ENCODE results near the gene NUB1.
A peak's percentile ranks its signal among the peaks of the same experiment; 100 is the strongest.
"Not testable (repeated sequence)": the region's sequence is repeated elsewhere in the genome, so short reads cannot be mapped to it uniquely, and the experiment has no call there.

NUB1 gene, protein sequence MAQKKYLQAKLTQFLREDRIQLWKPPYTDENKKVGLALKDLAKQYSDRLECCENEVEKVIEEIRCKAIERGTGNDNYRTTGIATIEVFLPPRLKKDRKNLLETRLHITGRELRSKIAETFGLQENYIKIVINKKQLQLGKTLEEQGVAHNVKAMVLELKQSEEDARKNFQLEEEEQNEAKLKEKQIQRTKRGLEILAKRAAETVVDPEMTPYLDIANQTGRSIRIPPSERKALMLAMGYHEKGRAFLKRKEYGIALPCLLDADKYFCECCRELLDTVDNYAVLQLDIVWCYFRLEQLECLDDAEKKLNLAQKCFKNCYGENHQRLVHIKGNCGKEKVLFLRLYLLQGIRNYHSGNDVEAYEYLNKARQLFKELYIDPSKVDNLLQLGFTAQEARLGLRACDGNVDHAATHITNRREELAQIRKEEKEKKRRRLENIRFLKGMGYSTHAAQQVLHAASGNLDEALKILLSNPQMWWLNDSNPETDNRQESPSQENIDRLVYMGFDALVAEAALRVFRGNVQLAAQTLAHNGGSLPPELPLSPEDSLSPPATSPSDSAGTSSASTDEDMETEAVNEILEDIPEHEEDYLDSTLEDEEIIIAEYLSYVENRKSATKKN

DNA sequence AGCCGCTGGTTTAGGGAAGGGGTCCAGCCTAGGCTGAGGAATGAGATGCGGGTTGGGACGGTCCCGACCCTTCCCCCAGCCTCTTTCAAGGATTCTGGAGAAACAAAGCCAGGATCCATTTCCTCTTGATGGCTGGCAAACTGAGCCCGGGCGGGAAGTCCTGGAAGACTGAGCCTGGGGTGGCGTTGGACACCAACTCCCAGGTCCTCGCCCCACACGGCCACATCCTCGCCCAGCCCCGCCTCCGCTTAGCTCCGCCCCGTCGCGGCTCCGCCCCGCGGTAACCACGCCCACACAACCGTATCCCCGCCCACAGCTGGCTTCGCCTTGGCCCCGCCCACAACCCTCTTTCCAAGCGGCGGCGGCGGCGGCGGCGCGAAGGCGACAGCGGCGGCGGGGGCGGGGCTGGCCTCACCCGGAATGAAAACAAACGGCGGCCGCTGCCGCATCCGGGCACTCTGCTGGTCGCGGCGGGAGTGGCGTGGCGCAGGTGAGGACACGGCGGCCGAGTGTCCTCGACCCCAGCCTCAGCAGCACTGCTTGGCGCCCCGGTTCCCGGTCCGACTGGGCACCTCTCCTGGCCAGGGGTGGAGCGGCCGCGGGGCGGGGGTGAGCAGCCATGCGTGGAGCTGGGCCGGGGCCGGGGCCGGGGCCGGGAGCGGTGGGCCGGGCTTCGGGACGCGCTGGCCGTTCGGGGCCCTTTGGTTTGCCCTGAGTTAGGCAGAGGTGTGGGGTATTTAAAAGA lies at the start of gene NUB1:
TSS of gene NUB1 (plus strand) at position 456 of the 745 bp plus-strand sequence. CDS start 3,538 bp downstream, outside the sequence.
- peak; percentile 88 to 97 (median 95) for DNase-seq (ENCODE audit: low read depth in 2 of 3, low spot score in 2 of 3)

DNA sequence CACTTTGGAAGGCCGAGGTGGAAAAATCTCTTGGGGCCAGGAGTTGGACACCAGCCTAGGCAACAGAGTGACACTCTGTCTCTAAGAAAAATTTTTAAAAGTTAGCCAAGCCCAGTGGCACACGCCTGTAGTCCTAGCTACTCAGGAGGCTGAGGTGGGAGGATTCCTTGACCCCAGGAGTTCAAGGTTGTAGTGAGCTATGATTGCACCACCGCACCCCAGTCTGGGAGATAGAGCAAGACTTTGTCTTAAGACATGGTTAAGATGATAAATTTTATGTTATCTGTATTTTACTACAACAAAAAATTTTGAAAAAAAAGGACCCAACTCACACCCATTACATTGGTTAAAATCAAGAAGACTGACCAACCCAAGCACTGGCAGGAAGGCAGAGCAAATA lies 48.8 kb upstream of the NUB1 start:
- no peak for DNase-seq (ENCODE audit: low read depth in 2 of 3, low spot score in 2 of 3)

DNA sequence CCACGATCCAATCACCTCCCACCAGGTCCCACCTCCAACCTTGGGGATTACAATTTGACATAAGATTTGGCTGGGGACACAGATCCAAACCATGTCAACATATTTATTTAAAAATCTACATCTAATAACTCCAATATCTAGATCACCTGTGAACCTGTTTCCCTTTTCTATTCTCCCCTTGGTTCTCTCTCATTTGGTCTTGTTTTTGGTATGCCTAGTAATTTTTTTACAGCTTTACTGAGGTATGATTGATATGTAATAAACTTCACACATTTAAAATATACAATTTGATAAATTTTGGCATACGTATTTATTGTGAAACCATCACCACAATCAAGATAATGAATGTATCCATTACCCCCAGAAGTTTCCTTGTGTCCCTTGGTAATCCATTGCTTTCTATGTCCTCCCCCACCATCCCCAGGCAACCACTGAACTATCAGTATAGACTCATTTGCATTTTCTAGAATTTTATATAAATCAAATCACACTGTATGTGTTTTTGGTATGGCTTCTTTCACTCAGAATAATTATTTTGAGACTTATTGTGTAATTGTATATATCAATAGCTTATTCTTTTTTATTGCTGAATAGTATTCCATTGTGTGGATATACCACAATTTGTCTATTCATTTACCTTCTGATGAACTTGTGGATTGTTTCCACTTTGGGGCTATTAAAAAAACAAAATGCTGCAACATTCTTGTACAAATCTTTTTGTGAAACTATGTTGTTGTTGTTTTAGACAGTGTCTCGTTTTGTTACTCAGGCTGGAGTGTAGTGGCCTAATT lies 45.2 kb upstream of the NUB1 start:
- no peak for DNase-seq (ENCODE audit: low read depth in 2 of 3, low spot score in 2 of 3)

DNA sequence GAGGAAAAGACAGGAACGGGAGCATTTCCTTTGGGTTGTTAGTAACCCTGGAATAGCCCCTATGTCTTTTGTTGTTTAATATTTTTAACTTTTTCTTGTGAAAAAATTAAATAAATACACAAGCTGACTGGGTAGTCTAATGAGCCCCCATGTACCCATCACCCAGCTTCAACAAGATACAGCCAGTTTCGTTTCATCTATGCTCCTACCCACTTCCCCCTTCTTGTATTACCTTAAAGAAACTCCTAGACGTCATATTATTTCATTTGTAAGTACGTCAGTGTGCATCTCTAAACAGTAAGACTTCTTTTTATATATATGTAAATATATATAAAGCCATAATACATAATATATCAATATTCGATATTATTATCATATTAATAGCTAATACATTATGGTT lies 42.8 kb upstream of the NUB1 start:
- DNase-seq (ENCODE audit: low read depth in 2 of 3, low spot score in 2 of 3) = no peak

DNA sequence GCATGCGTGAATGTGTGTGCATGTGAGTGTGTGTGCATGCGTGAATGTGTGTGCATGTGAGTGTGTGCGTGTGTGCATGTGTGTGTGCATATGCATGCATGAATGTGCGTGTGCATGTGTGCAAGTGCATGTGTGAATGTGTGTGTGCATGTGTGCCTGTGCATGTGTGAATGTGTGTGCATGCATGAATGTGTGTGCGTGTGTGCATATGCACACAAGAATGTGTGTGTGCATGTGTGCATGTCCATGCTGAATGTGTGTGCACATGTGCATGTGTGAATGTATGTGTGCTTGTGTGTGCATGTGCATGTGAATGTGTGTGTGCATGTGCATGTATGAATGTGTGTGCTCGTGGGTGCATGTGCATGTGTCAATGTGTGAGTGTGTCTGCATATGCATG lies 42.1 kb upstream of the NUB1 start:
- DNase-seq (ENCODE audit: low read depth in 2 of 3, low spot score in 2 of 3) = no peak

DNA sequence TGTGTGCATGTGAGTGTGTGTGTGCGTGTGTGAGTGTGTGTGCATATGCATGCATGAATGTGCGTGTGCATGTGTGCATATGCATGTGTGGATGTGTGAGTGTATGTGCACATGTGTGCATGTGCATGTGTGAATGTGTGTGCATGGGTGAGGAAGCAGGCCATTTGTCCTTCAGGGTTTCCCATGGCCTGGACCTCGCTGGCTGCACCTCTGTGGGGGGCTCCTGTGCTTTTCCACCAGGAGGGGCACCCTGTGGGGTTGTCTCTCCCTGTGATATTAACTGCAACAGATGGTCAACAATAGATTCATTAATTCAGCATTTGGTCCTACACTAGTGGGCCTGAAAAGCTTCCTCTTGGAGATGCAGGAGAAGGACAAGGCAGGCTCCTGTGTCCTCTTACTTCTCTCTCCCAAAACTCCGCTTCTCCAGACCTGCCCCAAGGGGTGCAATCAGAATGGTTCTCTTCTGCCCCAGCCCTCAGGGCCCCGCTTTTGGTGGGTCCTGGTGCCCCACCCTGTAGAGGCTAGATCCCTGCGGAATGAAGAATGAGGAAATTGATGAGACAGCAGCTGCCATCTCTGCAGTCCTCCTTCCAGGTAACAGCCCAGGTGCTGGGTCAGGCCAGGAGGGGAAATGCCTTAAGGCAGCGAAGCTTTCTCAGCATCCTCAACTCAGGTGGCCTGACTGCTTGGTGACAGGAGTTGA lies 41.5 kb upstream of the NUB1 start:
- DNase-seq (ENCODE audit: low read depth in 2 of 3, low spot score in 2 of 3) = no peak

DNA sequence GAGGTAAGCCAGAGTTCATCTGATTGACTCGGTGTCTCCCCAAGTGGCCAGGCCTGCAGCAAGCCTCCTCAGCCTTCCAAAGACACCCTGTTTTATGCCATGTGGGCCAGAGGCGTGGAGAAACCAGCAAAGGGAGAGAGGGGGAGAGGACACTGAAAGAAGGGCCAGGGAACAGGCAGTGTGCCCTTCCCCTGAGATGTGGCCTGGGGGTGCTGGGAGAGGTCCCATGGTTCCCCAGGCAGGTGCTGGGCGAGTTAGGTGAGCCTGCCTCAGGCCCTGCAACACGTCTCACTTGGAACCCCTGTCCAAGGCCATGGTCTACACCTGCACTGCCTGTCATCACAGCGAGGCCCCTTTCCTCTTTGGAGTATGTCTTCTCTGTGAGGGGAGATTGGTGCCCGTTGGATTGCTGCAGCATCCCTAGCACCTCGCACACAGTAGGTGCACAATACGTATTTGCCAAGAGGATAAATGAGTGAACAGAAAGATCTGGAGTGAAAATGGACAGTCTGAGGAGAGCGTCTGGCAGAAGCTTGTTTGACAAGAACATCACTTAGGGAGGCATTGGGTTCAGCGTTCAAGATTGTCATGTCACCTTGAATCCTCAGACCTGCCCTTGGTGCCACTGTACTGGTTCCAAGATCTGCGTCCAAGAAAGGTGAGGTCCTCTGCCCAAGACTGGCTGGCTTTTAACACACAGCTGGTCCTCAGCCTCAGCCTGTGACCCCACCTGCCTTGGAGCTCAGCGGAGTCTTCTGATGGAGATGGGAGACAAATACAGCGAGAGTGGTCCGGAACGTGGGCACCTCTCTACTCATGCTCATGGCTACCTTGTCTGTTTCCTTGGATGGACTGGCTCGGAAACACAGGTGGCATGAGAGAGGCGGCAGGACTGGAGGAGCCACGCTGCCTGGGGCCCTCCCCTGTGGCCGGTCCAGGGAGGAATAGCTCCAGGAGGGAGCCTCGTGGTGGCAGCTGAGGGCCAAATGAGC lies 39.8 kb upstream of the NUB1 start:
- DNase-seq (ENCODE audit: low read depth in 2 of 3, low spot score in 2 of 3) = no peak

DNA sequence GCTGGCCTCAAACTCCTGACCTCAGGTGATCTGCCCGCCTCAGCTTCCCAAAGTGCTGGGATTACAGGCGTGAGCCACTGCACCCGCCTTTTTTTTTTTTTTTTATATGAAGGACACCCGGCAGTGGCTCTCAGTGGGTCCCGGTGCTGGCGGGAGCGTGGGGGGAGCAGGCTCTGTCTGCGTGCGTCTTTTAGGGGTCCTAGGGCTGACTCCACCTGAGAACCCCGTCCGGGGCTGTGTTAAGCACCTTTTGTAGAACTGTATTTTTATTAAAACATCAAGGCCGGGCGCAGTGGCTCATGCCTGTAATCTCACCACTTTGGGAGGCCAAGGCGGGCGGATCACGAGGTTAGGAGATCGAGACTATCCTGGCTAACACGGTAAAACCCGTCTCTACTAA lies 37.4 kb upstream of the NUB1 start:
- DNase-seq (ENCODE audit: low read depth in 2 of 3, low spot score in 2 of 3) = not testable (repeated sequence)

DNA sequence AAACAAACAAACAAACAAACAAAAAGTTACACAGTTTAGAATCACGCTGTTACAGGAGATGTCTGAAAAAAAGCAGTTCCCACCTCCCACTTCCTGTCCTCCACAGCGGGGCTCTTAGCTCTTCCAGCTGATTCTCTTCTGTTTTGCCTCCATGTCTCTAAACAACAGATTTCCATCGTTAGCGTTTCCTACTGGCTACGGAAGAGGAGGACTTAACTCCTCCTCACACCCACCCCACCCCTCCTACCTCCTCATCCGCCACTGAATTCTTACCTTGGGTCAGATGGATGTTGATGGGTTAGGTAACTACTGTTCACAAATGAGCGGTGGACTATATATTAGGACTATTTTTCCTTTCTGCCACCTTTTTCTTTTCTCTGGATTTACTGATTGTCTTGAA lies 36.8 kb upstream of the NUB1 start:
- no peak for DNase-seq (ENCODE audit: low read depth in 2 of 3, low spot score in 2 of 3)

DNA sequence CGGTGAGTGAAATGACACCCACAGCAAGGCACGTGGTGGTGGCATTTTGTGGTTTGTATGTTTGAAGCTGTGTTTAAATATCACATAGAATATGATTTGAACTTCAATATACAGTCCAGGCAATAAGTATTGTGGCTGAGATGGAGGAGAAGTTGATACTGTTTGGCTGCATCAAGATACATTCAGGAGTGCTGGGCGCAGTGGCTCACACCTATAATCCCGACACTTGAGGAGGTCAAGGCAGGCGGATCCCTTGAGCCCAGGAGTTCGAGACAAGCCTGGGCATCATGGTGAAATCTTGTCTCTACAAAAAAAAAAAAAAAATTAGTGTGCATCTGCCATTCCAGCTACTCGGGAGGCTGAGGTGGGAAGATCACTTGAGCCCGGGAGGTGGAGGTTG lies 35.2 kb upstream of the NUB1 start:
- DNase-seq (ENCODE audit: low read depth in 2 of 3, low spot score in 2 of 3) = no peak

DNA sequence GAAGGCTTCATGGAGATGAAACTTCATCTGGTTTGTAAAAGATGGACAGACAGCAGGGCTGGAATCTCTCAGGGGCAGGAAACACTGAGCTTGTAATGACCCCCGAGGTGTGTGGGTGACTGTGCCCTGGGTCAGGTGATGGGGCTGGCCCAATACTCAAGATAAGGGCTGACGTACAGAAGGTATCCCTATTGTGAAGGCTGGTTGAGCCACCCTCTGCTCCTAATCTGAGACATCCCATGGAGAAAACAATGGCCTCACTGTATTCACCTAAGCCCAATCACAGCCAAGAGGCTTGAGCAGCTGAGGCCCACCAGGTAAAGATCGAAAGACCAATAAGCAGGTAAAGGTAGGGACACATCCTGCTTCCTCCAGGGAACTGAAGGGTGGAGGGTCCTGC lies 34.8 kb upstream of the NUB1 start:
- DNase-seq (ENCODE audit: low read depth in 2 of 3, low spot score in 2 of 3) = no peak

DNA sequence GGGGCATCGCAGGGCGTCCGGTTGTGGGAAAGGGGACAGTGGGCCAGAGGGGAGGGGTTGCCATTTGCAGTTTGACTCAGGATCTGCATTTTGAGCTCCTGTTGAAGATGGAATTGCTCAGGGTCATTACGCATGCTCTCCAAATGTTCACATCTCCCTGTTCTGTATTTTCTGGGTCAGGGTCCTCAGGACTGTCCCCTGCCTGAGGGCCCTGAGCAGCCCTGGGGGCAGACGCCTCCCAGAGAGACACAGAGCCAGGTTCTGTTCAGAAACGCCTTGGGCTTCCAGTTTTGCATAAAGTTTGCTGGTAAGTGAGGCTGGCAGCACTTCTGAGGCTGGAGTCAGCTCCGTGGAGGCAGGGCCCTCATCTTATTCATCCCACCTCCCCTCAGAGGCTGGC lies 34.1 kb upstream of the NUB1 start:
- DNase-seq (ENCODE audit: low read depth in 2 of 3, low spot score in 2 of 3) = no peak

DNA sequence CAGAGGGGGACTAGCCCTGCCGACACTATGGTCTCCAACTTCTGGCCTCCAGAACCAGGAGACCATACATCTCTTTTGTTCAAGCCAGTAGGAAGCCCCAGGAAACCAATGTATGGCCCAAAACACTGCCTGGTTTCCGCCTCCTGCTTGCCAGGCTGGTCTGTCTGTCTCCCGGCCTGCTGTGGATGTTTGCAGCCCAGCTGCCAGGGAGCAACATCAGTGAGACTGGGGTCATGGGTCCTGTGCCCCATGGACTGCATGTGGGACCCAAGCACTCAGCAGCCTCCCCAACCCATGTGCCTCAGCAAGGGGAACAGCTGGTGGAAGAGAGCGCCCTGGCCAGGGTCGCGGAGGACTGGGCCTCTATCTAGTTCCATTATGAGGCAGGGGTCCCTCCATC lies 33.4 kb upstream of the NUB1 start:
- DNase-seq (ENCODE audit: low read depth in 2 of 3, low spot score in 2 of 3) = no peak

DNA sequence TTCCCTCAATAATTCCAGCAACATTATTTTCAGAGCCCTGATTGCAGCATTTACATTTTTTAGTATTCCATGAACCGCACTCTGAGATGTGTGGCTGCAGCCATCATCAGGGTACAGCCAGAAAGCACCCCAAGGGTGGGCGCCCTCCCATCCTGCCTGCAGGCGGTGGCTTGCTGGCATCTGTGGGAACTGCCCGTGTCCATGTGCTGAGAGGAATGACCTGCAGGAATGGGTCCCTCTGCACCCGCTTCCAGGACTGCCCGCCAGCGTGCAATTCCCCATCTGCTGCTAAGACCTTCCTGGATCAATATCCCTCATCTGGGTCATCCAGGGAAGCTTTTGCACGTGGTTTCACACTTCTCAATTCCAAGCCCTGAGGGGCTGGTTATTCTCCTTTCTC lies 32.8 kb upstream of the NUB1 start:
- DNase-seq (ENCODE audit: low read depth in 2 of 3, low spot score in 2 of 3) = no peak

DNA sequence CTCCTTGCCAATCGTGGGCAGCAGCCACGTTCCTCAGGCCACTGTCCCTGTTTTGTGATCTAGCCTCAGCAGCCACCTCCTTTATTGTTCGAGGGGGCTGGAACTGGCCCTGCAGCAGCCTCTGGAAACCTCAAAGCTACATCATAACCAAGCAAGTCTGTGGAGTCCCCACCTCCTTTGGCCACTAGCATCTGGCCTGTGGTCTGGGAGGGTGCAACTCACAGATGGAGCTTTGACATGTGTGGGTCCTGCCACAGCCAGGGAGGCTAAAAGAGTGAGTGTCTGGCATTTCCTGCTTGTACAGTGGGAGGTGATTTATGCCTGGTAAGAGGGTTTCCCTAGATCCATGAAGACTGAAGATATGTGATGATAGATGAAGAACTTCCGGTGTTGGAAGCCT lies 32.3 kb upstream of the NUB1 start:
- DNase-seq (ENCODE audit: low read depth in 2 of 3, low spot score in 2 of 3) = no peak

DNA sequence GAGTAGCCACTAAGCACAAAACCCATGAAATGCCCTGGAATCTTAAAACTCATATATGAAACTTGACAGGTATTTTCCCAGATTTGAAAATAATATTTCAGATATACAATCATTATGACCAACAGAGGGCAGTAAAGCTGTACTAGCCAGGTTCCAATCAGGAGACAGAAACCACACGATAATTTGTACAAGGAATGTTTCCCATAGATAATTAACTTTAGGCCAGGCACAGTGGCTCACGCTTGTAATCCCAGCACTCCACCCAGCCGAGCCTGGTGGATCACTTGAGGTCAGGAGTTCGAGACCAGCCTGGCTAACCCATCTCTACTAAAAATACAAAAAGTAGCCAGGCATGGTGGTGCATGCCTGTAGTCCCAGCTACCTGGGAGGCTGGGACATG lies 31.0 kb upstream of the NUB1 start:
- no peak for DNase-seq (ENCODE audit: low read depth in 2 of 3, low spot score in 2 of 3)

DNA sequence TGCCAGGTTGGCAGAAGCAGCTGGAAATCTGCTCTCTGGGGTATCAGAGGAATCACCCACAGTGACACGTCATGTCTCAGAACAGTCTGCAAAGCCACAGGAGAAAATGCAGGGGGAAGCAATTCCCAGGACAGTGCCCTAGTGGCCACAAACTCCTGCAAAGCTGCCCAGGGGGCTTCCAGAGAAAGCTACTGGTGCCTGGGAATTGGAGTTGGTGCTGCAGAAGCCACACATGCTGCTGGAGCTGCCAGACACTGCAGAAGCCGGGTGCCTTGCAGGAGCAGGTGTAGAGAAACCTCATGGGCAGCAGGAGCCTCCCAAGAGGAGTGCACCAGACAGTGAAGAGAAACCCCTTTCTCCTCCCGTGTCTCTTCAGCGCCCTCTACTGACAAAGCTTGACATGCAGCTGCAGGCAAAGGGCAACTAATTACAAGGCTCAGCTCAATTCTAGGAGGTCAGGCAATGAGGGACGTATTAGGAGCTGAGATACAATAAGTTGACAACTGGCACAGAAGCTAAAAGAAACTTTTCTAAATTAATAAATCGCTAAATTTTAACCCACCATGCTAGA lies 30.2 kb upstream of the NUB1 start:
- no peak for DNase-seq (ENCODE audit: low read depth in 2 of 3, low spot score in 2 of 3)

DNA sequence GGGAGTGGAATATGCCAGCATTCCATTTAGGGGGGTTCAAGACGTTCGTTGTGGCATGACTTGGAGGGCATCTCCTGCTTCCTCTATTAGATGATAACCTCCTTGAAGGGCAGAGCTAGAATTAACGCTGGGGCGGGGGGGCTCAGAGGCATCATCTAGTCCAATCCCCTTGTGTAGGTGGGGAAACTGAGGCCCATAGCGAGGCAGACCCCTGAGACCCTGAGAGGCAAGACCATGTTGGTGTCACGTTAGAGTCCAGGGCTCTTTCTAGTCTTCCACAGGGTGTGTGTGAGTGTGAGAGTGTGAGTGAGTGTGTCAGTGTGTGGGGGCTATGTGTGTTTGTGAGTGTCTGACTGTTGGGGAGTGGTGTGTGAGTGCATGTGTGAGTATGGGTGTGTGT lies 29.3 kb upstream of the NUB1 start:
- no peak for DNase-seq (ENCODE audit: low read depth in 2 of 3, low spot score in 2 of 3)
